AG09319 (cell line): ENCODE results near the gene MTMR6.

Source experiments
- DNase-seq: peaks from one replicate; pipeline ENCODE4 v3.0.0-alpha.2; 2010; ENCODE audit warnings: low read depth; ENCODE audit errors: extremely low read depth
- CTCF ChIP-seq: IDR thresholded peaks from 2 replicates; pipeline ENCODE4 v1.5.1; 2011; ENCODE audit warnings: low read depth, mild to moderate bottlenecking, inconsistent platforms, low read length, moderate library complexity

The MTMR6 gene

GRCh38 chr13:25268561-25268960, 18.7 kb downstream of the MTMR6 start:
- DNase-seq, result no peak
- TF ChIP-seq CTCF, result no peak

- DNase-seq, result no peak
- no peak; the same call in 1 of the 2 replicates for TF ChIP-seq CTCF
Measured at GRCh38 chr13:25267715-25268114, 19.6 kb downstream of the MTMR6 start.

- TF ChIP-seq CTCF, result no peak
- no peak for DNase-seq
Measured at GRCh38 chr13:25266706-25267105, 20.6 kb downstream of the MTMR6 start.

- DNase-seq, result no peak
- no peak for TF ChIP-seq CTCF
Measured at GRCh38 chr13:25262261-25262660, 25.0 kb downstream of the MTMR6 start.

- no peak for DNase-seq
- TF ChIP-seq CTCF, result no peak
Measured at GRCh38 chr13:25253702-25254101, 33.6 kb downstream of the MTMR6 start.

GRCh38 chr13:25252752-25253151, 34.5 kb downstream of the MTMR6 start:
- no peak for TF ChIP-seq CTCF
- DNase-seq, result no peak

GRCh38 chr13:25252225-25252624, 35.1 kb downstream of the MTMR6 start:
- no peak for TF ChIP-seq CTCF
- DNase-seq, result no peak
